Keratinocyte (primary cell): Measurements from ENCODE around the gene UBXN11.
A peak's percentile ranks its signal among the peaks of the same experiment; 100 is the strongest.

Source experiments
- CTCF ChIP-seq, 3 experiments: IDR thresholded peaks in 1 of 3; conservative IDR thresholded peaks in 1 of 3; optimal IDR thresholded peaks in 1 of 3; 2 replicates in 2 of 3; 3 replicates in 1 of 3; pipeline versions ENCODE3 to v1.5.1; 2011; ENCODE audit warnings: low read length in 3 of 3, mild to moderate bottlenecking in 3 of 3, moderate library complexity in 2 of 3, control low read depth in 1 of 3, inconsistent platforms in 1 of 3; ENCODE audit not compliant: insufficient read depth in 2 of 3; ENCODE audit errors: extremely low read depth in 1 of 3
- EZH2 ChIP-seq: IDR thresholded peaks from one replicate; pipeline ENCODE4 v1.6.1; 2012; ENCODE audit warnings: inconsistent platforms, mild to moderate bottlenecking, low read length, moderate library complexity

- TF ChIP-seq CTCF (optimal IDR thresholded peaks at IDR 0.05 in 1 of 3, IDR thresholded peaks at IDR 0.05 in 1 of 3, conservative IDR thresholded peaks at IDR 0.05 in 1 of 3; ENCODE audit: extremely low read depth in 1 of 3, insufficient read depth in 2 of 3, low read length in 3 of 3) = peak in 1 of 3 experiments; percentile 49
- TF ChIP-seq EZH2 = no peak
Measured at GRCh38 chr1:26234644-26235370, 71.6 kb downstream of the UBXN11 start.
